HUES48 (cell line): ENCODE results near the gene RRP36.

Experiments used
- H3K27ac ChIP-seq: one replicate; pipeline ENCODE4 v1.7.0; 2013; ENCODE audit warnings: low read depth, low read length, inconsistent platforms
- H3K27me3 ChIP-seq: 2 replicates; pipeline ENCODE4 v1.6.1; 2013; ENCODE audit warnings: mild to moderate bottlenecking, low read length; ENCODE audit not compliant: control insufficient read depth, insufficient read depth
- H3K36me3 ChIP-seq: 2 replicates; pipeline ENCODE4 v1.6.1; 2013; ENCODE audit warnings: low read length; ENCODE audit not compliant: control insufficient read depth, insufficient read depth
- H3K4me1 ChIP-seq: 2 replicates; pipeline ENCODE4 v1.6.1; 2013; ENCODE audit warnings: mild to moderate bottlenecking, low read length; ENCODE audit not compliant: control insufficient read depth, insufficient read depth
- H3K4me3 ChIP-seq: 2 replicates; pipeline ENCODE4 v1.5.1; 2013; ENCODE audit warnings: mild to moderate bottlenecking, low read depth, low read length
- H3K9ac ChIP-seq: 2 replicates; pipeline ENCODE4 v1.6.1; 2013; ENCODE audit warnings: mild to moderate bottlenecking, low read depth, low read length, moderate library complexity
- H3K9me3 ChIP-seq: 2 replicates; pipeline ENCODE4 v1.6.1; 2013; ENCODE audit warnings: low read length; ENCODE audit not compliant: control insufficient read depth, insufficient read depth

RRP36 gene

DNA sequence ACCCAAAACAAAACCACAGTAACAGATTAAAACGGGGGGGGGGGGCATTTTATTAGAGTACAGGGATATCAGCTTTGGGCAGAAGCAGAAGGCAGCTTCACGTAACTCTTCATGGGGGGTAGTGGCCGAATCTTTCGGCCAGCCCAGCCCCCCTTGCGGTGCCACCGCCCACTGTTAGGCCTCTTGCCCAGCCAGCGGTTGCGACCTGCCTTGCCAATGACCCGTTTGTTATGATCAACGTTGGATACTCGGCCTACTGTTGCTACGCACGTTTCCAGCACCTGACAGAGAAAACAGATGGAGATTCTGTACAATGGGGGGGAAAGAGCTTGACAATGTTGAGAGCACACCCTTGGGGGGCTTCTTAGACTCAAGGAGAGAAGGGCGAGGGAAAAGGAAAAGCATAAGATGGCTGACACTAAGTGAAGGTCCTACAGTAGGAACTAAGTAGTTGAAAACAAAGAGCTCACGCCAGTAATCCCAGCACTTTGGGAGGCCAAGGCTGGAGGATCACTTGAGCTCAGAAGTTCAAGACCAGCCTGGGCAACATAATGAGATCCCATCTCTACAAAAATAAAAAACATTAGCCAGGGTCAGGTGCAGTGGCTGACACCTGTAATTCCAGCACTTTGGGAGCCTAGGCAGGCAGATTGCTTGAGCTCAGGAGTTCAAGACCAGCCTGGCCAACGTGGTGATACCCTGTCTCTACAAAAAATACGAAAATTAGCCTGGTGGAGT is 33.0 kb downstream of the RRP36 start:
- Histone ChIP-seq H3K36me3 (peaks cover 41% of the 10 kb centered on the region), H3K27me3 (no peaks in the 10 kb centered on the region), H3K9ac (no peak overlapping the region), H3K4me1 (peaks cover 15% of the 10 kb centered on the region), H3K4me3 (peak overlapping the region; percentile 97), H3K9me3 (no peaks in the 10 kb centered on the region), H3K27ac (peak overlapping the region; percentile 90)

DNA sequence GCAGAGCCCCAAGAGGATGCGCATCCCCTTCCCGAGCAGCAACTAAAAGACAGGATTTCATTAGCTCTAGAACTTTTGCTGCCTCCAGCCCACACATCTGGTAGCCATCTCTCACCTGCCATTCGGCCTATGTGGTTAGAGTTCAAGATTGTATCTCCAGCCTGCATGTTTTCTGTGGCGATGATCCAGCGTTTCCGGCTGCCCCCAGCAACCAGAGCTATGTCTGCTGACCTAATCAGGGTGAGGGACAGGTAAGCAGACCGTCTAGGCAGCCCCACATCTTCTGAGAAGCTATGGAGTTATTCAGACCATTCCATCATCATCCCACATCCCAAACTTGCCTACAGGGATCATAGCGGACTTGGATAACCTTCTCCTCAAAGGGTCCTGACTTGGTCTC is 34.5 kb downstream of the RRP36 start:
- Histone ChIP-seq H3K27me3 (no peaks in the 10 kb centered on the region), H3K9ac (no peak overlapping the region), H3K4me3 (no peak overlapping the region), H3K4me1 (peaks cover 15% of the 10 kb centered on the region), H3K27ac (no peak overlapping the region), H3K36me3 (peaks cover 32% of the 10 kb centered on the region), H3K9me3 (no peaks in the 10 kb centered on the region)

DNA sequence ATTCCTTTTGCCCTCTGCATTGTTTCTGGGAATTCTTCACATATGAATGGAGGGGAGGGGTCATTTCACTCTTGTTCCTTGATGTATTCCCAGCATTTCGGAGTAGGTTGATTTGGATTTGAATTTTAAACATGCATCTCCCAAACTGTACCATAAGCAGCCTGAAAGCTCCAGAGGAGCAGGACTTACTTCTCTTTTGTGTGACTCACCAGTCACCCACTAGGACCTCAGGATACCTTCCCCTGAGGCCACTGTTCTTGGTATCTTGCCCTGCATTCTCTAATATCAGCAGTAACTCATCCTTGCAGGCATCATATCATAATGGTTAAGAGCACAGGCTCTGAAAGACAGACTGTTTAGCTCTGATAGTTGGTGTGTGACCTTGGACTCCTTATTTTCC is 37.1 kb downstream of the RRP36 start:
- H3K27ac ChIP-seq, result peak overlapping the region; percentile 82
- no peaks in the 10 kb centered on the region for H3K27me3 ChIP-seq
- peaks cover 9% of the 10 kb centered on the region for H3K4me1 ChIP-seq
- peak overlapping the region; percentile 88 for H3K9ac ChIP-seq
- no peaks in the 10 kb centered on the region for H3K9me3 ChIP-seq
- peak overlapping the region; percentile 98 for H3K4me3 ChIP-seq
- H3K36me3 ChIP-seq, result peaks cover 29% of the 10 kb centered on the region

DNA sequence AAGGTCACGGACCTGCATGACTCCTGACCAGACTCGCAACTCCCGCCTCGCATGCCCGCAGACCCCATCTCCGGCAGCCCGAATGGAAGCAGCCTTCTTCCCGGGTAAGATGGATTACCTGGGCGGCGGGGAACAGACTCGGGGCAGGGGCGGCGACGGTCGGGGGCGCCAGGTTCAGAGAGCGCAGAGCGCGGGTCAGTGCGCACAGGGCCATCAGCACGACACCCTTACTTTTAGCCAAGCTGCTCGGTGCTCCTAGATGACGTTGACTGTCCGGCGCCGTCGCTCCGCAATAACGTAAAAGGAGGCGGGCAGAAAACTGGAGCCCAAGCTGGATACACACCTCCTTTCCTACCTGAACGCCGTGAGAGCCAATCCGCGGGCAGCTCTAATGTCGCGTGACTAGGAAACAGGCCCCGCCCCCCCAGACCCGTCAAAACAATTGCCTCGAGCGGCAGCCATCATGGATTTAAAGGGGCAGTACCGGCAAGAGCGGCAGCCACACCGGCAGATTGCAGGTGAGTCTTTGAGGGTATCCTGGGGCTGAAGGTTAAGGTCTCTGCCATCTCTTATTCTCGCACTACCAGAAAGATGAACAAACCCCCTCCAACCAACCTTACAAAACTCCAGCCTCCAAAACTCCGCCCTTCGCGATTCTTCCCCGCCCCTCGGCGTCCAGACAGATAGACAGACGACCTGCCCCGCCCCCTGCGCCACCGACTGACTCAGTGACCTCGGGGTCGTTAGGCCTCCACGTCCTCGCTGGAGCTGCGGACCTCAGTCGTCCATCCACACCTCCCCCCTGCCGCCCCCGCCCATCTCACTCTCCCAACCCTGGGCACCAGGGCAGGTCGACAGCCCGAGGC is 38.0 kb downstream of the RRP36 start, which contains the start of the genes KLC4 and MRPL2:
Gene KLC4 (plus strand): TSS at position 464 of the 866 bp plus-strand sequence. CDS start 1,705 bp downstream, outside the sequence.
Gene MRPL2 (minus strand): TSS at position 267 of the 866 bp plus-strand sequence. CDS start 53 bp downstream, at position 214.
- Histone ChIP-seq H3K4me1 (peaks cover 6% of the 10 kb centered on the region), H3K27me3 (no peaks in the 10 kb centered on the region), H3K4me3 (peak within 1 kb of the TSS; percentile 98), H3K36me3 (peaks cover 29% of the 10 kb centered on the region), H3K9ac (peak within 1 kb of the TSS; percentile 88), H3K27ac (peak within 1 kb of the TSS; percentile 95), H3K9me3 (no peaks in the 10 kb centered on the region)

DNA sequence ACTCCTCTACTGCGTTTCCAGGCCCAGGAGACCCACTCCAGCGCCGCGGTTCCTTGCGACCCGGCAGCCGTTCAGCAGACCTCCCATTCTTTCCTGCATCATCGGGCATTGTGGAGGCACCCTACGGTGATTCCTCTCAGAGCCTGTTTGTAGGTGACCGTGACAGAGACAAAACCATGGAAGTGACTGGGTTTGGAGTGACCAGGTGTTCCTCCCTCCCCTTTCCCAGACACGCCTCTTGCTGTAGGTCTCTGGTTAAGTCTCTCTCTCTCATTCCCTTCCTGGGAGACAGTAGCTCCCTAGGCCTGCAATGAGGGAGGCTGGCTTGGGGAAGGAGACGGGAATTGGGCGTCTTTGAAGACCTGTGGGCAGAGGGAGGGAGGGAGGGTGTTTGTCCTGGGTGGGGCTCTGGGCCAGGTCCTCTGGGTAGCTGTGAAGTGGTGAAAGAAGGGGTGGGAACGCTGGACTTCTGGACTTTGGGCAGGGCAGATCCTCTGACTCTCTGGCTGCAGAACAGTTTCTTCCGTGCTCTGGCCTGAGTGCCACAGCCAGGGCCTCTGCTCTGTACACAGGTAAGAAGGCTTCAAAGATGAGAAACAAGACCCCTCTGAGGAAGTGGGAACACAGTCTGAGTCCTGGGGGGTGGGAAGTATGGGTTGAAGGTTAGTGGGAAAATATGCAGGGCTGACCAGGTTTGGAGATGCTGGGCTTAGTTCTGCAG is 38.8 kb downstream of the RRP36 start:
- H3K27ac ChIP-seq, result peak overlapping the region; percentile 95
- peaks cover 28% of the 10 kb centered on the region for H3K36me3 ChIP-seq
- peak overlapping the region; percentile 98 for H3K4me3 ChIP-seq

DNA sequence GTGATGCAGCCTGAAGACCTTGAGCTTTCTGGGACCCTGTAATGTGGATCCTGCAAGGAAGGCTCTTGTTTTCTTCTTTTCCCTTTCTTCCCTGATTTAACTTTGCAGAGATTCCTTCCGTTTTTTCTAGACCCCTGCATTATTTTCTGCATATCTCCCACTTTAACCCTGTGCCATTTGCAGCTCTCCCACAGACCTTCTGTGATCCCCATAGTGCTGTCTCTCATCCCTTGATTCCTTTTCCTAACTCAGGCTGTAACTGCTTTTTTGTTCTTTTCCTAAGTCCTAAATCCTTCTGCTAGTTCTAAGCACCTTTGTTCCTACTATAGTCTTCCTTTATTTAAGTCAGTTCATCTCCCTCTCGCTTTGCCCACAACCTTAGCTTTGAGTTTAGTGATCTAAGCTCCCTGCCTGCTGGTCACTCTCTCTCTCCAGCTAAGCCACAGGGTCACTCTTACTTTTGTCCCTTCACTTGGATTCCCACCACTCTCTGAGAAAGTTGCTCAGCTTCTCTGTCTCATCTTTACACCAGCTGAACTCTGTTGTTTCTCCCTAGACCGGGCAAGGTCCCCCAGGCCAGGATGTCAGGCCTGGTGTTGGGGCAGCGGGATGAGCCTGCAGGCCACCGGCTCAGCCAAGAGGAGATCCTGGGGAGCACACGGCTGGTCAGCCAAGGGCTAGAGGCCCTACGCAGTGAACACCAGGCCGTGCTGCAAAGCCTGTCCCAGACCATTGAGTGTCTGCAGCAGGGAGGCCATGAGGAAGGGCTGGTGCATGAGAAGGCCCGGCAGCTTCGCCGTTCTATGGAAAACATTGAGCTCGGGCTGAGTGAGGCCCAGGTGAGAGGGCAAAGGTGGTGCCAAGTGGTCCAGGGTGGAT is 39.6 kb downstream of the RRP36 start:
- Histone ChIP-seq H3K27ac (no peak overlapping the region), H3K27me3 (no peaks in the 10 kb centered on the region), H3K36me3 (peaks cover 24% of the 10 kb centered on the region), H3K9me3 (no peaks in the 10 kb centered on the region), H3K4me3 (peak overlapping the region; percentile 98; the same call in 1 of the 2 replicates), H3K4me1 (peaks cover 6% of the 10 kb centered on the region), H3K9ac (no peak overlapping the region)

More for the DNA sequence above, 38.8 kb downstream of the RRP36 start:
- Histone ChIP-seq H3K4me1 (peaks cover 6% of the 10 kb centered on the region), H3K27me3 (no peaks in the 10 kb centered on the region), H3K9ac (peak overlapping the region; percentile 84; the same call in 1 of the 2 replicates), H3K9me3 (no peaks in the 10 kb centered on the region)

DNA sequence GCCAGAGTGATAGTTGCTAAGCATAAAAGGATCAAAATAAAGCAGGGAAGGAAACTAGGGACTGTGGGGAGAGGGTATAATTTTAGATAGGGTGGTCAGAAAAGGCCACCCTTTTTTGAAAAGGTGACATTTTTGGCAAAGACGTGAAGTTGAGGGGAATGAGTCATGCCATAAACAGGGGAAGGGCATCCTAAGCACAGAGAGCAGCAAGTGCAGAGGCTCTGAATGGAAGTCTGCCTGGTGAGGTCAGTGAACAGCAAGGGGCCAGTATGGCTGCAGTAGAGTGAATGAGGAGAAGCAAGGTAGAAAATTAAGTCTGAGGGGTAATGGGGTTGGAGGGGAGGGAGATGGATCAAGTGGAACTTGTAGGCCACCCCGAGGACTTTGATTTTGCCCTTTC is 40.4 kb downstream of the RRP36 start:
- peaks cover 24% of the 10 kb centered on the region for H3K36me3 ChIP-seq

DNA sequence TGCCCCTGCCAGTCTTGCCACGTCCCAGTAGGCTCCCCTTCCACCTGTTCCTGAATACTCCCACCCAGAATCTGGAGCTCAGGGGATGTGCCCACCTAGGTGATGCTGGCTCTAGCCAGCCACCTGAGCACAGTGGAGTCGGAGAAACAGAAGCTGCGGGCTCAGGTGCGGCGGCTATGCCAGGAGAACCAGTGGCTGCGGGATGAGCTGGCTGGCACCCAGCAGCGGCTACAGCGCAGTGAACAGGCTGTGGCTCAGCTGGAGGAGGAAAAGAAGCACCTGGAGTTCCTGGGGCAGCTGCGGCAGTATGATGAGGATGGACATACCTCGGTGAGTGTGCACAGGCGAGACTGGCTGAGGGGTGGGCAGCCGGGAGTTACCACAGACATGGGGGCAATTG is 41.4 kb downstream of the RRP36 start:
- Histone ChIP-seq H3K36me3 (peaks cover 19% of the 10 kb centered on the region), H3K9me3 (no peaks in the 10 kb centered on the region), H3K9ac (no peak overlapping the region), H3K27ac (no peak overlapping the region), H3K4me1 (peaks cover 6% of the 10 kb centered on the region), H3K4me3 (no peak overlapping the region), H3K27me3 (no peaks in the 10 kb centered on the region)

More for the DNA sequence above, 40.4 kb downstream of the RRP36 start:
- peaks cover 6% of the 10 kb centered on the region for H3K4me1 ChIP-seq
- no peak overlapping the region for H3K27ac ChIP-seq
- no peaks in the 10 kb centered on the region for H3K9me3 ChIP-seq
- H3K4me3 ChIP-seq, result no peak overlapping the region
- no peaks in the 10 kb centered on the region for H3K27me3 ChIP-seq
- no peak overlapping the region for H3K9ac ChIP-seq

DNA sequence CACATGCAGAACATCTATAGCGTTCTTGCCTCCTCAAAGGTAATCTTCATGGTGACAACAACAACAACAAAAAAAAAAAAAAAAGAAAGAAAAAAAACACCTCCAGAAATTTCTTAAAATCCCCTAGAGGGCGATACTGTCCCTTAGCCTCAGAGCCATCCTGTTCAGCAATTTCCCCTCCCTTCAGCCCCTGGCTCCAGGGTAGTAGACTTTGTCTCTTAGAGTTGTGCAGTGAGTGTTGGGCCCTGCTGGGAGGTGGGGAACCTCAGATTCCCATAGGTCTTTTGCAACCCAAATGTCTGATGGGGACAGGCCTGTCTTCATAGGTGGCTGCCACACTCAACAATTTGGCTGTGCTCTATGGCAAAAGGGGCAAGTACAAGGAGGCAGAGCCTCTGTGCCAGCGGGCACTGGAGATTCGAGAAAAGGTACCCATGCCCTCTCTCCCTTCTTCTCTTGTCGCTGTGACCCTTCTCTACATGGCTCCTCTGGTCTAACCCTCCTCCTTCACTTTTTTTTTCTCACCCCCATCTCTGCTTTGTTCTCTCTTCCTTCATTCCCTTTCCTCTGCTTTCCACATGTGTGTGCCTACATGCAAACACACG is 48.7 kb downstream of the RRP36 start:
- no peaks in the 10 kb centered on the region for H3K27me3 ChIP-seq
- no peak overlapping the region for H3K27ac ChIP-seq
- peaks cover 31% of the 10 kb centered on the region for H3K36me3 ChIP-seq
- no peak overlapping the region for H3K4me3 ChIP-seq
- H3K9ac ChIP-seq, result no peak overlapping the region
- no peaks in the 10 kb centered on the region for H3K9me3 ChIP-seq
- H3K4me1 ChIP-seq, result peaks cover 8% of the 10 kb centered on the region; the same call in 1 of the 2 replicates
